HG02763 (cell line): ENCODE data around the gene PACS1.
"Not testable (repeated sequence)": the region's sequence is repeated elsewhere in the genome, so short reads cannot be mapped to it uniquely, and the experiment has no call there.

ENCODE experiments used
- ATAC-seq: cut with Tn5 transposase; IDR thresholded peaks from one replicate; pipeline ENCODE4 v1.9.1; 2021; ENCODE audit warnings: mild to moderate bottlenecking, moderate library complexity; ENCODE audit not compliant: unreplicated experiment

Gene PACS1

GRCh38 chr11:66069715-66070603, at the start of gene PACS1:
Gene PACS1 (plus strand): TSS chr11:66070272. CDS start chr11:66070487, 215 bp downstream.
- ATAC-seq, result peak; percentile 65

- no peak for ATAC-seq
Observed at GRCh38 chr11:66020618-66021357, 49.3 kb upstream of the PACS1 start.

- ATAC-seq, result no peak
Observed at GRCh38 chr11:66022401-66023185, 47.5 kb upstream of the PACS1 start.

GRCh38 chr11:66023186-66023440, 47.0 kb upstream of the PACS1 start:
- not testable (repeated sequence) for ATAC-seq

GRCh38 chr11:66026017-66026529, 44.0 kb upstream of the PACS1 start, which contains the start of gene CATSPER1:
Gene CATSPER1 (minus strand): TSS chr11:66026479. CDS start chr11:66026379, 100 bp downstream.
- ATAC-seq, result no peak

GRCh38 chr11:66032957-66033735, 36.9 kb upstream of the PACS1 start:
- ATAC-seq, result no peak

GRCh38 chr11:66035653-66036333, 34.3 kb upstream of the PACS1 start:
- ATAC-seq, result no peak

- no peak for ATAC-seq
Observed at GRCh38 chr11:66036334-66036710, 33.8 kb upstream of the PACS1 start.

GRCh38 chr11:66037327-66037726, 32.7 kb upstream of the PACS1 start:
- no peak for ATAC-seq

GRCh38 chr11:66039765-66040164, 30.3 kb upstream of the PACS1 start:
- ATAC-seq, result no peak

- no peak for ATAC-seq
Observed at GRCh38 chr11:66042227-66042995, 27.7 kb upstream of the PACS1 start.

- no peak for ATAC-seq
Observed at GRCh38 chr11:66042996-66043906, 26.8 kb upstream of the PACS1 start.

- ATAC-seq, result no peak
Observed at GRCh38 chr11:66044757-66045156, 25.3 kb upstream of the PACS1 start.

- ATAC-seq, result no peak
Observed at GRCh38 chr11:66045177-66045639, 24.9 kb upstream of the PACS1 start.

GRCh38 chr11:66046901-66047300, 23.2 kb upstream of the PACS1 start:
- no peak for ATAC-seq

GRCh38 chr11:66047541-66048365, 22.3 kb upstream of the PACS1 start:
- ATAC-seq, result no peak
